HEK293 (cell line): ENCODE measurements around the gene KRTAP1-5.

ENCODE experiments used
- CTCF ChIA-PET: fragments of 350-600 bp; formaldehyde crosslinking; extraction: SDS; loops from one replicate; lab custom pipeline; 2021; ENCODE audit warnings: antibody characterized with exemption; lab: Yijun Ruan, JAX
- POLR2A ChIA-PET: fragments of 300-600 bp; formaldehyde crosslinking; extraction: SDS; loops from one replicate; lab custom pipeline; 2020; ENCODE audit warnings: antibody characterized with exemption, inconsistent platforms; lab: Yijun Ruan, JAX
- H3K27ac ChIP-seq: fragments of 200-500 bp; sonication (Bioruptor generic); 2 replicates; pipeline ENCODE4 v1.5.1; 2014; ENCODE audit warnings: low read depth, low read length, control low read depth, inconsistent platforms; ENCODE audit errors: extremely low read depth
- H3K36me3 ChIP-seq, 2 experiments: fragments of 200-500 bp in 1 of 2; sonication (Bioruptor generic) in 1 of 2; 1 replicate in 1 of 2; 2 replicates in 1 of 2; pipeline ENCODE4 v1.5.1; 2014 to 2017; ENCODE audit warnings: inconsistent platforms in 2 of 2, low read length in 2 of 2; ENCODE audit not compliant: control insufficient read depth in 2 of 2, insufficient read depth in 1 of 2
- H3K4me1 ChIP-seq: fragments of 200-500 bp; sonication (Bioruptor generic); 2 replicates; pipeline ENCODE4 v1.5.1; 2014; ENCODE audit warnings: mild to moderate bottlenecking, low read length, inconsistent platforms; ENCODE audit not compliant: control insufficient read depth, insufficient read depth
- H3K4me3 ChIP-seq: 2 replicates; pipeline ENCODE4 v1.5.1; 2011; ENCODE audit warnings: low read depth, mild to moderate bottlenecking, control low read depth, low read length, moderate library complexity
- H3K9me3 ChIP-seq: fragments of 200-500 bp; sonication (Bioruptor generic); 2 replicates; pipeline ENCODE4 v1.5.1; 2014; ENCODE audit warnings: low read depth, low read length, inconsistent platforms; ENCODE audit not compliant: control insufficient read depth, insufficient read depth
- HOXC10 ChIP-seq: sonication (generic); formaldehyde crosslinking; IDR thresholded peaks from 2 replicates; pipeline ENCODE4 v1.8.1; 2023; ENCODE audit warnings: mild to moderate bottlenecking, missing genetic modification reagents
- KLF10 ChIP-seq: fragments of 450-650 bp; IDR thresholded peaks from 2 replicates; pipeline ENCODE4 v1.5.1; 2018; ENCODE audit warnings: missing biosample characterization, mild to moderate bottlenecking, missing genetic modification characterization
- KLF7 ChIP-seq: fragments of 450-650 bp; formaldehyde crosslinking; IDR thresholded peaks from 2 replicates; pipeline ENCODE4 v1.5.1; 2016; ENCODE audit warnings: missing biosample characterization, missing genetic modification characterization, borderline replicate concordance
- MEIS1 ChIP-seq: sonication (generic); formaldehyde crosslinking; IDR thresholded peaks from 2 replicates; pipeline ENCODE4 v1.8.1; 2022; ENCODE audit warnings: missing genetic modification reagents, mild to moderate bottlenecking, borderline replicate concordance
- MZF1 ChIP-seq: fragments of 450-650 bp; formaldehyde crosslinking; IDR thresholded peaks from 2 replicates; pipeline ENCODE4 v1.5.1; 2017; ENCODE audit warnings: missing biosample characterization, missing genetic modification characterization, borderline replicate concordance
- OVOL3 ChIP-seq: fragments of 450-650 bp; formaldehyde crosslinking; IDR thresholded peaks from 2 replicates; pipeline ENCODE4 v1.5.1; 2016; ENCODE audit warnings: missing biosample characterization, missing genetic modification characterization
- REPIN1 ChIP-seq: fragments of 450-650 bp; formaldehyde crosslinking; IDR thresholded peaks from 2 replicates; pipeline ENCODE4 v1.5.1; 2017; ENCODE audit warnings: missing biosample characterization, missing genetic modification characterization, low read depth
- TCF7L2 ChIP-seq: IDR thresholded peaks from 2 replicates; pipeline ENCODE4 v1.6.1; 2011; ENCODE audit warnings: low read depth, mild to moderate bottlenecking, inconsistent platforms, low read length, moderate library complexity, borderline replicate concordance
- ZIC2 ChIP-seq: fragments of 450-650 bp; formaldehyde crosslinking; IDR thresholded peaks from 2 replicates; pipeline ENCODE4 v1.5.1; 2016; ENCODE audit warnings: missing biosample characterization, missing genetic modification characterization
- ZNF132 ChIP-seq: fragments of 450-650 bp; formaldehyde crosslinking; IDR thresholded peaks from 2 replicates; pipeline ENCODE4 v1.5.1; 2017; ENCODE audit warnings: missing biosample characterization, missing genetic modification characterization, borderline replicate concordance
- ZNF24 ChIP-seq: fragments of 450-650 bp; formaldehyde crosslinking; IDR thresholded peaks from 2 replicates; pipeline ENCODE4 v1.5.1; 2016; ENCODE audit warnings: missing biosample characterization, missing genetic modification characterization
- ZNF26 ChIP-seq: fragments of 450-650 bp; formaldehyde crosslinking; IDR thresholded peaks from 2 replicates; pipeline ENCODE4 v1.5.1; 2016; ENCODE audit warnings: missing biosample characterization, missing genetic modification characterization
- ZNF302 ChIP-seq: fragments of 450-650 bp; formaldehyde crosslinking; IDR thresholded peaks from 2 replicates; pipeline ENCODE4 v1.5.1; 2016; ENCODE audit warnings: missing biosample characterization, missing genetic modification characterization, low read depth
- ZNF335 ChIP-seq: fragments of 450-650 bp; formaldehyde crosslinking; conservative IDR thresholded peaks from 2 replicates; pipeline ENCODE4 v1.5.1; 2016; ENCODE audit warnings: missing biosample characterization, missing genetic modification characterization
- ZNF341 ChIP-seq: fragments of 450-650 bp; formaldehyde crosslinking; IDR thresholded peaks from 2 replicates; pipeline ENCODE4; 2016; ENCODE audit warnings: low read depth, missing biosample characterization, missing genetic modification characterization
- ZNF350 ChIP-seq: fragments of 450-650 bp; formaldehyde crosslinking; IDR thresholded peaks from 2 replicates; pipeline ENCODE4 v1.5.0; 2017; ENCODE audit warnings: missing biosample characterization, mild to moderate bottlenecking, missing genetic modification characterization
- ZNF366 ChIP-seq: fragments of 450-650 bp; formaldehyde crosslinking; conservative IDR thresholded peaks from 2 replicates; pipeline ENCODE4 v1.5.1; 2016; ENCODE audit warnings: missing biosample characterization, missing genetic modification characterization
- ZNF529 ChIP-seq: fragments of 450-650 bp; formaldehyde crosslinking; IDR thresholded peaks from 2 replicates; pipeline ENCODE4 v1.5.1; 2017; ENCODE audit warnings: missing genetic modification characterization, missing biosample characterization; ENCODE audit not compliant: insufficient replicate concordance
- ZNF677 ChIP-seq: fragments of 450-650 bp; IDR thresholded peaks from 2 replicates; pipeline ENCODE4 v1.5.0; 2018; ENCODE audit warnings: missing biosample characterization, mild to moderate bottlenecking, missing genetic modification characterization, moderate library complexity
- ZNF776 ChIP-seq: fragments of 450-650 bp; formaldehyde crosslinking; IDR thresholded peaks from 2 replicates; pipeline ENCODE4 v1.5.0; 2017; ENCODE audit warnings: missing biosample characterization, missing genetic modification characterization, borderline replicate concordance
- TF ChIP-seq, protein P1 (sequence below): fragments of 450-650 bp; formaldehyde crosslinking; IDR thresholded peaks from 2 replicates; pipeline ENCODE4 v1.5.1; 2016; ENCODE audit warnings: missing biosample characterization, missing genetic modification characterization
- TF ChIP-seq, protein P2 (sequence below): fragments of 450-650 bp; formaldehyde crosslinking; IDR thresholded peaks from 2 replicates; pipeline ENCODE4 v1.5.1; 2016; ENCODE audit warnings: missing biosample characterization, missing genetic modification characterization, borderline replicate concordance

The KRTAP1-5 gene

GRCh38 chr17:41052566-41052965, 25.6 kb upstream of the KRTAP1-5 start:
- Histone ChIP-seq H3K4me1 (no peaks in the 10 kb centered on the region), H3K27ac (no peak overlapping the region), H3K4me3 (no peak overlapping the region), H3K36me3 (no peaks in the 10 kb centered on the region), H3K9me3 (no peaks in the 10 kb centered on the region)
- TF ChIP-seq MEIS1 (no peak), ZNF529 (tag by site-specific recombination) (no peak)
- CTCF ChIA-PET = interaction anchor here (0.7 kb wide), 1 partner anchor 597 kb away, joined by 3 read pairs; no protein-coding TSS in a partner anchor
- POLR2A ChIA-PET = no interaction called here

DNA sequence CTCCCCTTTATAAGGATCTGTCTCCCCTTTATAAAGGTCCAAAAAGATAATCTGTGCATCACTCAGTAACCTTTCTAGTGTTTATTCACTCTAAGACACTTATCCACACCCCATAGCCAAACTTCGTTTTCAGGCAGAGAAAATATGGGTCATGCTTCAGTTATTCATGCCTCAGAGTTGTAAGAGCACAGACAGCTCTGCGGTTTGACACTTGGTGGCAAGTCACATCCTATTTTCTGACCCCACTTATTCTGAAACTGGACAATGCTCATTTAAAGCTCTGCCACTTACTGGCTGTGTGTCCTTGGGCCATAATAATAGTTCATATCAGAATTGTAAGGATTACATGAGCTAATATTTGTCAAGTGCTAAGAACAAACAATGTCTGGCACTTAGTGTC, 22.1 kb upstream of the KRTAP1-5 start:
- no peak overlapping the region for H3K4me3 ChIP-seq
- CTCF ChIA-PET = no interaction called here
- H3K27ac ChIP-seq = no peak overlapping the region
- H3K36me3 ChIP-seq = no peaks in the 10 kb centered on the region
- H3K9me3 ChIP-seq = no peaks in the 10 kb centered on the region
- H3K4me1 ChIP-seq = no peaks in the 10 kb centered on the region
- TF ChIP-seq ZNF24 (tag by site-specific recombination) (no peak), HOXC10 (CRISPR knock-in tag) (no peak), KLF10 (tag by site-specific recombination) (no peak), MZF1 (tag by site-specific recombination) (no peak), TCF7L2 (no peak), ZNF366 (tag by site-specific recombination) (no peak), OVOL3 (tag by site-specific recombination) (no peak), ZNF132 (tag by site-specific recombination) (no peak), ZNF26 (no peak)
- TF ChIP-seq, protein P1, sequence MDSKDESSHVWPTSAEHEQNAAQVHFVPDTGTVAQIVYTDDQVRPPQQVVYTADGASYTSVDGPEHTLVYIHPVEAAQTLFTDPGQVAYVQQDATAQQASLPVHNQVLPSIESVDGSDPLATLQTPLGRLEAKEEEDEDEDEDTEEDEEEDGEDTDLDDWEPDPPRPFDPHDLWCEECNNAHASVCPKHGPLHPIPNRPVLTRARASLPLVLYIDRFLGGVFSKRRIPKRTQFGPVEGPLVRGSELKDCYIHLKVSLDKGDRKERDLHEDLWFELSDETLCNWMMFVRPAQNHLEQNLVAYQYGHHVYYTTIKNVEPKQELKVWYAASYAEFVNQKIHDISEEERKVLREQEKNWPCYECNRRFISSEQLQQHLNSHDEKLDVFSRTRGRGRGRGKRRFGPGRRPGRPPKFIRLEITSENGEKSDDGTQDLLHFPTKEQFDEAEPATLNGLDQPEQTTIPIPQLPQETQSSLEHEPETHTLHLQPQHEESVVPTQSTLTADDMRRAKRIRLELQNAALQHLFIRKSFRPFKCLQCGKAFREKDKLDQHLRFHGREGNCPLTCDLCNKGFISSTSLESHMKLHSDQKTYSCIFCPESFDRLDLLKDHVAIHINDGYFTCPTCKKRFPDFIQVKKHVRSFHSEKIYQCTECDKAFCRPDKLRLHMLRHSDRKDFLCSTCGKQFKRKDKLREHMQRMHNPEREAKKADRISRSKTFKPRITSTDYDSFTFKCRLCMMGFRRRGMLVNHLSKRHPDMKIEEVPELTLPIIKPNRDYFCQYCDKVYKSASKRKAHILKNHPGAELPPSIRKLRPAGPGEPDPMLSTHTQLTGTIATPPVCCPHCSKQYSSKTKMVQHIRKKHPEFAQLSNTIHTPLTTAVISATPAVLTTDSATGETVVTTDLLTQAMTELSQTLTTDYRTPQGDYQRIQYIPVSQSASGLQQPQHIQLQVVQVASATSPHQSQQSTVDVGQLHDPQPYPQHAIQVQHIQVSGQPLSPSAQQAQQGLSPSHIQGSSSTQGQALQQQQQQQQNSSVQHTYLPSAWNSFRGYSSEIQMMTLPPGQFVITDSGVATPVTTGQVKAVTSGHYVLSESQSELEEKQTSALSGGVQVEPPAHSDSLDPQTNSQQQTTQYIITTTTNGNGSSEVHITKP (tag by site-specific recombination) = no peak
- POLR2A ChIA-PET = no interaction called here

DNA sequence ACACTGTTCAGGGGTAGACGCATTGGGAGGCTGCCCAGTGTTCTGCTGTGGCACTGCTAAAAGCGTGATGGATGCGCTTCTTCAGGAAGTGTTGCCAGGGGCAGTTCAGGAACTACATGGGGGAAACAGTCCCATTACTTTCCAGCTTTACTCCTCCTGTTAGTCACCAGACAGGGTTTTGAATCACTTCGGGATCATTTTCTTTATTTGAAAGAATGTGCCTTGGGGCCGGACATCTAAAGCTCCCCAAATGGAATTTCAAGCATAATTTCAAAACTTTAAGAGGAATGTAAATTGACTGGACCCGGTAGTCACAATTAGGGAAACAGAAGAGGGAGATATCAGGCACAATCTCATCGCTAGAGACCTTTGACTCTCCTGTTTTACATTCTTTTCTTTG, 21.4 kb upstream of the KRTAP1-5 start:
- no peak overlapping the region for H3K27ac ChIP-seq
- no peaks in the 10 kb centered on the region; the same call in 1 of the 2 replicates for H3K9me3 ChIP-seq
- H3K36me3 ChIP-seq = no peaks in the 10 kb centered on the region
- no peak overlapping the region for H3K4me3 ChIP-seq
- CTCF ChIA-PET = interaction anchor here (0.6 to 0.7 kb wide), 2 partner anchors 340 to 355 kb away, joined by 4 to 5 read pairs; no protein-coding TSS in a partner anchor
- no peaks in the 10 kb centered on the region for H3K4me1 ChIP-seq
- POLR2A ChIA-PET = no interaction called here
- TF ChIP-seq, protein P2, sequence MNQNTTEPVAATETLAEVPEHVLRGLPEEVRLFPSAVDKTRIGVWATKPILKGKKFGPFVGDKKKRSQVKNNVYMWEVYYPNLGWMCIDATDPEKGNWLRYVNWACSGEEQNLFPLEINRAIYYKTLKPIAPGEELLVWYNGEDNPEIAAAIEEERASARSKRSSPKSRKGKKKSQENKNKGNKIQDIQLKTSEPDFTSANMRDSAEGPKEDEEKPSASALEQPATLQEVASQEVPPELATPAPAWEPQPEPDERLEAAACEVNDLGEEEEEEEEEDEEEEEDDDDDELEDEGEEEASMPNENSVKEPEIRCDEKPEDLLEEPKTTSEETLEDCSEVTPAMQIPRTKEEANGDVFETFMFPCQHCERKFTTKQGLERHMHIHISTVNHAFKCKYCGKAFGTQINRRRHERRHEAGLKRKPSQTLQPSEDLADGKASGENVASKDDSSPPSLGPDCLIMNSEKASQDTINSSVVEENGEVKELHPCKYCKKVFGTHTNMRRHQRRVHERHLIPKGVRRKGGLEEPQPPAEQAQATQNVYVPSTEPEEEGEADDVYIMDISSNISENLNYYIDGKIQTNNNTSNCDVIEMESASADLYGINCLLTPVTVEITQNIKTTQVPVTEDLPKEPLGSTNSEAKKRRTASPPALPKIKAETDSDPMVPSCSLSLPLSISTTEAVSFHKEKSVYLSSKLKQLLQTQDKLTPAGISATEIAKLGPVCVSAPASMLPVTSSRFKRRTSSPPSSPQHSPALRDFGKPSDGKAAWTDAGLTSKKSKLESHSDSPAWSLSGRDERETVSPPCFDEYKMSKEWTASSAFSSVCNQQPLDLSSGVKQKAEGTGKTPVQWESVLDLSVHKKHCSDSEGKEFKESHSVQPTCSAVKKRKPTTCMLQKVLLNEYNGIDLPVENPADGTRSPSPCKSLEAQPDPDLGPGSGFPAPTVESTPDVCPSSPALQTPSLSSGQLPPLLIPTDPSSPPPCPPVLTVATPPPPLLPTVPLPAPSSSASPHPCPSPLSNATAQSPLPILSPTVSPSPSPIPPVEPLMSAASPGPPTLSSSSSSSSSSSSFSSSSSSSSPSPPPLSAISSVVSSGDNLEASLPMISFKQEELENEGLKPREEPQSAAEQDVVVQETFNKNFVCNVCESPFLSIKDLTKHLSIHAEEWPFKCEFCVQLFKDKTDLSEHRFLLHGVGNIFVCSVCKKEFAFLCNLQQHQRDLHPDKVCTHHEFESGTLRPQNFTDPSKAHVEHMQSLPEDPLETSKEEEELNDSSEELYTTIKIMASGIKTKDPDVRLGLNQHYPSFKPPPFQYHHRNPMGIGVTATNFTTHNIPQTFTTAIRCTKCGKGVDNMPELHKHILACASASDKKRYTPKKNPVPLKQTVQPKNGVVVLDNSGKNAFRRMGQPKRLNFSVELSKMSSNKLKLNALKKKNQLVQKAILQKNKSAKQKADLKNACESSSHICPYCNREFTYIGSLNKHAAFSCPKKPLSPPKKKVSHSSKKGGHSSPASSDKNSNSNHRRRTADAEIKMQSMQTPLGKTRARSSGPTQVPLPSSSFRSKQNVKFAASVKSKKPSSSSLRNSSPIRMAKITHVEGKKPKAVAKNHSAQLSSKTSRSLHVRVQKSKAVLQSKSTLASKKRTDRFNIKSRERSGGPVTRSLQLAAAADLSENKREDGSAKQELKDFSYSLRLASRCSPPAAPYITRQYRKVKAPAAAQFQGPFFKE (tag by site-specific recombination) = no peak
- no peak for TF ChIP-seq ZNF302 (tag by site-specific recombination)
- TF ChIP-seq KLF7 (tag by site-specific recombination) = no peak
- no peak for TF ChIP-seq ZNF335
- TF ChIP-seq REPIN1 = no peak
- TF ChIP-seq ZNF350 (tag by site-specific recombination) = no peak
- TF ChIP-seq ZIC2 (tag by site-specific recombination) = no peak
- TF ChIP-seq ZNF341 (tag by site-specific recombination) = no peak
- no peak for TF ChIP-seq ZNF776 (tag by site-specific recombination)
- no peak for TF ChIP-seq ZNF677 (tag by site-specific recombination)
